ENCODE results near the gene CDH2. TPM values are rescaled to one million over a fixed set of nuclear protein-coding genes. Genes with fewer than 3 reads are reported as not detected.

Gene CDH2
- total RNA-seq, 1 experiment from 2014 or later: 36.2 TPM

- H3K27me3 ChIP-seq (ENCODE audit: insufficient read depth, low read length): no peaks in the 10 kb centered on the region
- no peak for DNase-seq
- no peaks in the 10 kb centered on the region for H4K20me1 ChIP-seq (ENCODE audit: control insufficient read depth, insufficient read depth, insufficient read length)
- no peak overlapping the region for H2AFZ ChIP-seq (ENCODE audit: low read length)
- H4K8ac ChIP-seq (replicated peaks; ENCODE audit: insufficient read length, low read depth, low read length): no peak overlapping the region
- H3K18ac ChIP-seq (ENCODE audit: insufficient read length, low read depth, low read length): no peak overlapping the region
- H2AK5ac ChIP-seq (ENCODE audit: insufficient read length, low read length): no peak overlapping the region
- Mint-ChIP-seq H3K9me3 (no peaks in the 10 kb centered on the region), H3K4me3 (no peak overlapping the region), H3K4me1 (peaks cover 41 to 55% of the 10 kb centered on the region in 2 experiments), H3K27ac (peak overlapping the region in 1 of 3 experiments; percentile 11; a peak in 2 of 7 replicates), H3K36me3 (ENCODE audit: insufficient read depth in 1 of 3, low read depth in 3 of 3) (no peaks in the 10 kb centered on the region), H3K27me3 (ENCODE audit: low read depth) (peaks cover 2% of the 10 kb centered on the region; the same call in 1 of the 2 replicates)
- no peak overlapping the region for H3K23ac ChIP-seq (ENCODE audit: insufficient read length, low read depth, low read length)
- H4K5ac ChIP-seq (ENCODE audit: insufficient read length, low read depth, low read length): no peak overlapping the region
- H3K4ac ChIP-seq (ENCODE audit: low read depth, low read length): no peak overlapping the region
- H3K9me3 ChIP-seq (ENCODE audit: control insufficient read depth, low read depth, low read length): no peaks in the 10 kb centered on the region
- H3K56ac ChIP-seq (ENCODE audit: insufficient read length, low read depth, low read length): no peak overlapping the region
- no peak overlapping the region for H2BK120ac ChIP-seq (ENCODE audit: low read depth, low read length, poor library complexity, severe bottlenecking)
- H3T11ph ChIP-seq (ENCODE audit: low read length): no peak overlapping the region
- H2BK20ac ChIP-seq (ENCODE audit: low read depth, low read length, poor library complexity, severe bottlenecking): no peak overlapping the region
- no peak overlapping the region for H2BK12ac ChIP-seq (ENCODE audit: insufficient read length, low read depth, low read length)
- no peak overlapping the region for H3K4me2 ChIP-seq (ENCODE audit: insufficient read depth, insufficient read length, low read length)
- H3K27ac ChIP-seq (ENCODE audit: insufficient read length, low read depth, low read length): no peak overlapping the region
- no peak overlapping the region for H2BK5ac ChIP-seq (ENCODE audit: insufficient read length, low read length)
- H4K91ac ChIP-seq (ENCODE audit: insufficient read length, low read depth, low read length): no peak overlapping the region
- H3K4me1 ChIP-seq (ENCODE audit: insufficient read depth, low read length): peaks cover 10% of the 10 kb centered on the region; the same call in 1 of the 2 replicates
- no peak overlapping the region for H3K9ac ChIP-seq (ENCODE audit: extremely low read depth, insufficient read length, low read length)
- H3K23me2 ChIP-seq (ENCODE audit: insufficient read length, low read depth, low read length, poor library complexity, severe bottlenecking): no peaks in the 10 kb centered on the region
- H2BK15ac ChIP-seq (ENCODE audit: low read depth, low read length): no peak overlapping the region
- no peak overlapping the region for H3K14ac ChIP-seq (ENCODE audit: insufficient read depth, low read length)
- H3K79me2 ChIP-seq (ENCODE audit: insufficient read depth, low read length): no peaks in the 10 kb centered on the region
- no peak for TF ChIP-seq CTCF (conservative IDR thresholded peaks at IDR 0.05)
- no peaks in the 10 kb centered on the region for H3K79me1 ChIP-seq (ENCODE audit: insufficient read depth, low read depth, low read length, poor library complexity, severe bottlenecking)
- WGBS (ENCODE audit: extremely low coverage, insufficient read length, low lambda C conversion rate): no CpG with 5 or more reads among the region's 3 CpGs
These were observed 24.2 kb downstream of the CDH2 start for GRCh38 chr18:28152754-28153153.
